Left renal cortex interstitium (tissue), 4 donors: ENCODE results near the gene SMURF1. TPM values are rescaled to one million over a fixed set of nuclear protein-coding genes. Genes with fewer than 3 reads are reported as not detected.
"Not testable (repeated sequence)": the region's sequence is repeated elsewhere in the genome, so short reads cannot be mapped to it uniquely, and the experiment has no call there.

ENCODE experiments used
- DNase-seq, 4 donors: peaks; one replicate each; pipeline ENCODE4 v3.0.0-alpha.2; 2013; ENCODE audit warnings: low read depth in 4 of 4, low spot score in 2 of 4, missing footprints in 1 of 4
- polyA plus RNA-seq, 4 donors: library from polyadenylated mRNA; unstranded; fragments of 120-200 nt; gene quantifications; one replicate each; pipeline ENCODE4 v1.2.1, GENCODE V29; 2013; ENCODE audit not compliant: insufficient read length in 4 of 4

Gene SMURF1
- polyA plus RNA-seq, 4 donors: 13.7 to 19.4 (median 17.3) TPM

DNA sequence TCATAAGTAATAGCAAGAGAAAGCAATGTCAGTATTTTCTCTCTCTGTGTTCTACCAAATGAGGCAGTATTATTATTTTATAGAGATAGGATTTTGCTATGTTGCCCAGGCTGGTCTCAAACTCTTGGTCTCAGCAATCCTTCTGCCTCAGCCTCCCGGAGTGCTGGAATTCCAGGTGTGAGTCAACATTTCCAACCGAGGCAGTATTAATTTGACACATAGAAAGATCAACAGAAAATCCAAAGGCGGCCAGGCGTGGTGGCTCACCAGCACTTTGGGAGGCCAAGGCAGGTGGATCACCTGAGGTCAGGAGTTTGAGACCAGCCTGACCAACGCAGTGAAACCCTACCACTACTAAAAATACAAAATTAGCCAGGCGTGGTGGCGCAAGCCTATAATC, 71.8 kb downstream of the SMURF1 start:
- DNase-seq: no peak

DNA sequence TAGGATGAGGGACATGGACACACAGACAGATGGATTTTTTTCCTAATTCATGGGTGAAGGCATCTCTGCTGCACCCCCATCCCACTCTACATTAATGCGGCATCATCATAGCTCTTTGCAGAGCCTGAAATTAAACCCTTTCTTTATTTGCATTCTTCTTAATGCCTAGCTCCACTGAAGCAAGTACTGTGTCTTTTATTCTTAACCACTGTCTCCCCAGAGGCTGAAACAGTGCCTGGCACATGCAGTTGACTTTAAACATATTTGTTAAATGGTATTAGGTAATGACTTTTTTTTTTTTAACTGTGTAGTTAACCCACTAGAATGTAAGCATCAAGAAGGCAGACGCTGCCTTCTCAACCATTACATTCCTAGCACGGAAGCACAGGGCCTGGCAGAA, 73.5 kb downstream of the SMURF1 start:
- no peak for DNase-seq

DNA sequence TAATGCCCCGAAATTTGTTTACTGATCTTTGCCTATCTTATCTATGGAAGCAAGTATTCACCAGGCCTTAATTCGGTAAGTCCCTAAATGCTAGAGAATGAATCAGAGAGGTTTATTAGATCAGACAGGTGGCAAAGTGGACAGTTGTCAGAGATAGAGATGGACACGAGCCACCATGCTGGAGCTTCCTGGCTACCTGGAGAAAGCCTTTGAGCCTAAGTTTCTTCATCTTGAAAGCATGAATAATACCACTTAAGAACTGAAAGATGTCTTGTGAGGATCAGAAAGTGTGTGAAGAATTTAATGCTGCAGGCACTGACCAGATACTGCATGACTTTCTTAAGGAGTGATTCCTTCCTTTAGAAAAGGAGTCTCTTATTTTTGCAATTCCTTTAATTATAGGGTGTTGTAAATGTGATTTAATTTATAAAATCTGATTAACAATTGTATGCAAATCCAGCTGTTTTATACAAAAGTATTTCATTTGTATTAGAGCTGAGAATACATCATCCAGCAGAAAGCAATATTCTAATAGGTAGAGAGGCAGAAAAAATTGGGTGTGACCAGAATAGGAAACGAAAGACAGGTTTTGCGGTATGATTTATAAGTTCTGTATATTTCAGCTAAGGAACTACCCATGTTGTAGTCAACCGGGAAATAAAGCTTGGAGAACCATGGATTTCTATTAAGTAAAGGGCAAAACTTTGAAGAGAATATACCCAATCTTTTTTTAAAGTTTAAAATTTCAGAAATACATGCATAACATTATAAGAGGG, 82.7 kb downstream of the SMURF1 start:
- DNase-seq: no peak

GRCh38 chr7:99054781-99055180, 89.1 kb downstream of the SMURF1 start:
- DNase-seq: no peak

GRCh38 chr7:99050971-99051370, 92.9 kb downstream of the SMURF1 start:
- DNase-seq: no peak

GRCh38 chr7:99047526-99048077, 96.3 kb downstream of the SMURF1 start:
- DNase-seq: no peak

DNA sequence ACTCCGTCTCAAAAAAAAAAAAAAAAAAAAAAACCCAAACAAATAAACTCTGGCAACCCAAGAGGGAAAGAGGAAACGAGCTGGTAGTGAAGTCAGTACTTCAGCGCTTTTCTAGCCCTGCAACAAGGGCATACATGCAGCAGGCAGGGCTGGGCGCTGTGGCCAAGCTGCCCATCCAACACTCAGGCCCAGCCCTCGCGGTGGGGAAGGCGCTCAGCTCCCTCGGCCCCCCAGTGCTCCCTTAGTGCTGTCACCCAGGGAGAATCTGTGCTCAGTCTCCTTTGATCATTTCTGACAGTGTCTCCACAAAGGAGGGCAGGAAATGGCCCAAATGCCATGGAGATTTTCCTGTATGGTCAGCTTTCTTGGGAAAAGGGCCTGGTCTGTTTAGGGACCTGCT, 97.2 kb downstream of the SMURF1 start:
- DNase-seq: no peak

GRCh38 chr7:99046262-99046661, 97.6 kb downstream of the SMURF1 start:
- not testable (repeated sequence) for DNase-seq

DNA sequence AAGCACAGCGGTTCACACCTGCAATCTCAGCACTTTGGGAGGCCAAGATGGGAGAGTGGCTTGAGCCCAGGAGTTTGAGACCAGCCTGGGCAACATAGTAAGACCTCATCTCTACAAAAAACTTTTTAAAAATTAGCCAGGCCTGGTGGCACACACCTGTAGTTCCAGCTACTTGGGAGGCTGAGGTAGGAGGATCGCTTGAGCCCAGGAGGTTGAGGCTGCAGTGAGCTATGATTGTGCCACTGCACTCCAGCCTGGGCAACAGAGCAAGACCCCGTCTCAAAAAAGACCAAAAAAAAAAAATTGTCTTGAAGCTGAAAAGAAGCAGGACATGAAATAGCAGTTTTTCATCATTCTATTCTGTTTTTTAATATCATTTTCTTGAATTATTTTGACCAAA, 99.0 kb downstream of the SMURF1 start:
- DNase-seq: not testable (repeated sequence)

DNA sequence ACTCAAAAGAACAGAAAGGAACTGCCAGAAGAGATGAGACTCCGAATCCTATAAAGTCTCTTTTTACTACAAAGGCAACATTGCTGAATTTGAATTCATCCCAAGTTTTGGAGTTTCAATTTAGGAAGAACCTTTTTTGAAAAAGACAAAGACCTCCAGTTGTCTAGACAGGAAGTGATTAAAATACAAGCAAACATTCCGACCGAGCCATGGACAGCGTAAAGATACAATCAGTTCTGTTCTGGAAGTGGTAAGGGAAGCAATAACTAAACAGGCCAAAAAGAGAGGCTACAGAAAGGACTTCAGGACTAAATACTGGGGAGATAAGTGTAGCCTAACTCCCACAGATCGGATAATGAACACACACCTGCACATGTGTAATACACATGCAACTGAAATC, 101.0 kb downstream of the SMURF1 start:
- no peak for DNase-seq

DNA sequence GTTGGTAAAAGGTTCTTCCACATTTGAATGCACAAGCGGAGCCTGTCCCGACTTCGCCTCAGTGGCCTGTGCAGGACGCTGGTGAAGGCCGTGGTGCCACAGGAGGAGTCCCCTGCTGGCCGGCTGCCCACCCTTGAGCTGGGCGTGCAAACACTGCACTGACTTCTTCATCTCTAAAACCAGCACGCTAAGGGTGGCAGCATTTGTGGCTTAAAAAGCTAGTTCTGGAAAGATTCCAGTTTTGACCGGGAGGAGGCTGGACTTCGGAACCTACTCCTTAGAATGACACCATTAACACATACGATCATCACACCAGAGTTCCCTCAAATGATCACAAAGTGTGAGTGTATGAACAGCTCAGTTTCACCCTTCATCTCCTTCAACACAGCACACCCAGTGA, 102.4 kb downstream of the SMURF1 start:
- no peak for DNase-seq

DNA sequence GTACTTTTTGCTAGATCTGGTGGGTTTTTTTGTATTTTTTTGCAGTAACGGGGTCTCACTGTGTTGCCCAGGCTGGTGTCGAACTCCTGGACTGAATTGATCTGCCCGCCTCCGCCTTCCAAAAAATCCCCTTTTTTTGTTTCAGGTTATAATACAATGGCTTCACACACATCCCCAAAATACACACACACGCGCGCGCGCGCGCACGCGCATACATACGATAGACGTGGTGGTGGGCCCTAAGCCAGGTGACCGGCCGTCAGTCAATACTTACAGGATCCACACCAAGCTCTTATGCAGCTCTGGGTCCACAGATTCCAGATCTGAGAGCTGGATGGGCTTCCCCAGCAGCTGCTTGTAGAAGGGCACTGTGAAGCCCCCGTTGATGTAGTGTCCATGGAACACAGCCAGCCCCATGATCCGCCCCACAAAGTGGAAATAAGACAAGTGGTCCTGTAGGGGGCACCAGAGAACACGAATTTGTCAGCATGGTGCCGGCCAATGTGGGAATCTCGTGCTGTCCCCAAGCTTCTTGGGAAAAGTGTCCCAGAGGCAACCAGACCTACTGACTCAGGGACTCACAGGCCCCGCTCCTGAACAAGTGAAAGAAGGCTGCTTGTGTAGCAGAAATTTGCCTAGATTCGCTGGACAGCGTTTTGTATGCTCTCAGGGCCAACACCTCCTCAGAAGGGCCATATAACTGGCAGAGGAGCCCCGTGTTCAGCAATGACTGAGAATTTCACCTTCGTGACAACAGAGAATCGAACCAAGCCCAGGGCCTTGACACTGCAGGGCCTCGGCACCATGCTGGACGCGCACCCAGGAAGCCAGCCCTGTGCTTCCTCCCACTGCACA, 103.6 kb downstream of the SMURF1 start:
- peak; percentile 52 to 85 (median 58) for DNase-seq

- no peak for DNase-seq
Observed at GRCh38 chr7:99039384-99039891, 104.5 kb downstream of the SMURF1 start.

DNA sequence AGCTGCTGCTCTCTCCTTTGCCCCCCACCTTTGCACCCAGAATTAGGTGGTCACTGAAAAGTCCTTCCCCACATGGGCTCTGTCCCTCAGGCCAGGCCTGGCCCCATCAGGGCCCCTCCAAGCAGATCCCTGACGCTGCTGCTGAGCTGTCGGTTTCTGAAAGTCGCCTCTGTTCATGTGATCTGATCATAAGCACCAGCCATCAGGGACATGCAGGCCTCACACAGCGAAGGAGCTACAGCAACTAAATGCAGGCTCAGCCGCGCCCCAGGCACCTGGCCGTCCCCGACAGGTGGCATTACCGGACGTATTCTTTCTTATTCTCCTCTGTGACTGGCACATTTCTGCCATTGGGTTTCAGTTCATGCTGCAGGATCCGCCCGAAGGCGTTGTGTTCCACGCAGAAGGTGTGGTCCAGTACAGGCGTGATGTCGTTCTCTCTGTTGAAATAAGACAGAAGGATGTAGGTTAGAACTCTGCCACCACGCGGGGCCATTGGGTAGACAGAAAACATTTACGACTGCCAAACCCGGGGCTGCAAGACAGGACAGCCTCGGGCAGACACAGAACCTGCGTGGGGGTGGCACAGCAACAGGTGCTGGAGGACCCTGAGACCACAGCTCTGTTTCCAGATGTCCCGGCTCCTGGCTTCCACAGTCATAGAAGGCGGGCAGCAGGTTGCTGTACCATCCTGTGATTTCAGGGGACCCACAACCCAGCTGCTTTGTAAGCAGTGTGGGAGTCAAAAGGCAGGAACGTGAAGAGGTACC, 105.6 kb downstream of the SMURF1 start:
- DNase-seq: no peak

GRCh38 chr7:99037327-99037940, 106.5 kb downstream of the SMURF1 start:
- no peak for DNase-seq

- no peak for DNase-seq
Observed at GRCh38 chr7:99036546-99037111, 107.3 kb downstream of the SMURF1 start.

- no peak for DNase-seq
Observed at GRCh38 chr7:99035723-99036545, 108.0 kb downstream of the SMURF1 start.

- DNase-seq: no peak
Observed at GRCh38 chr7:99034932-99035722, 108.8 kb downstream of the SMURF1 start.
